Kidney glomerular epithelial cell (primary cell): ENCODE data around the gene SELENOI.

Experiments used
- DNase-seq: peaks from one replicate; lab custom pipeline; 2025; lab: John Stamatoyannopoulos, UW

Gene SELENOI

GRCh38 chr2:26411419-26411818, 65.5 kb downstream of the SELENOI start:
- DNase-seq = no peak

- no peak for DNase-seq
These were observed 66.2 kb downstream of the SELENOI start for GRCh38 chr2:26412091-26412673.

GRCh38 chr2:26414311-26414710, 68.4 kb downstream of the SELENOI start:
- DNase-seq = no peak

- DNase-seq = no peak
These were observed 76.0 kb downstream of the SELENOI start for GRCh38 chr2:26421961-26422360.

GRCh38 chr2:26422947-26423629, 77.1 kb downstream of the SELENOI start:
- no peak for DNase-seq

GRCh38 chr2:26423750-26424149, 77.8 kb downstream of the SELENOI start:
- DNase-seq = no peak

- no peak for DNase-seq
These were observed 78.3 kb downstream of the SELENOI start for GRCh38 chr2:26424221-26424620.

GRCh38 chr2:26428846-26429245, 82.9 kb downstream of the SELENOI start:
- no peak for DNase-seq

GRCh38 chr2:26429779-26430578, 84.0 kb downstream of the SELENOI start:
- DNase-seq = no peak

- DNase-seq = no peak
These were observed 84.9 kb downstream of the SELENOI start for GRCh38 chr2:26430826-26431225.

- DNase-seq = no peak
These were observed 86.4 kb downstream of the SELENOI start for GRCh38 chr2:26432363-26432762.

- no peak for DNase-seq
These were observed 86.9 kb downstream of the SELENOI start for GRCh38 chr2:26432859-26433258.

GRCh38 chr2:26435106-26435505, 89.2 kb downstream of the SELENOI start:
- DNase-seq = no peak

GRCh38 chr2:26438526-26438925, 92.6 kb downstream of the SELENOI start:
- peak; percentile 1 for DNase-seq

GRCh38 chr2:26438926-26439325, 93.0 kb downstream of the SELENOI start:
- DNase-seq = no peak

GRCh38 chr2:26442301-26442700, 96.4 kb downstream of the SELENOI start:
- DNase-seq = no peak

- DNase-seq = no peak
These were observed 96.8 kb downstream of the SELENOI start for GRCh38 chr2:26442707-26443106.

- DNase-seq = no peak
These were observed 98.3 kb downstream of the SELENOI start for GRCh38 chr2:26444236-26444635.
